RWPE1 (cell line): Measurements from ENCODE around the gene PAM16.

ENCODE experiments used
- CTCF ChIA-PET: fragments of 350-600 bp; sonication (Branson Sonifier 250); formaldehyde crosslinking; extraction: SDS; loops from one replicate; lab custom pipeline; 2021; lab: Yijun Ruan, JAX
- POLR2A ChIA-PET: fragments of 400-600 bp; formaldehyde crosslinking; extraction: SDS; loops from one replicate; lab custom pipeline; 2020; ENCODE audit warnings: antibody characterized with exemption; ENCODE audit not compliant: low non-redundant PET; lab: Yijun Ruan, JAX
- DNase-seq: peaks from one replicate; pipeline ENCODE4 v3.0.0; 2012; ENCODE audit warnings: low spot score
- H3K27ac ChIP-seq: fragments of 450-650 bp; 2 replicates; pipeline ENCODE4 v1.5.1; 2017
- CTCF ChIP-seq: fragments of 450-650 bp; conservative IDR thresholded peaks from 2 replicates; pipeline ENCODE4 v1.5.1; 2017; ENCODE audit warnings: low read depth, mild to moderate bottlenecking

The PAM16 gene

GRCh38 chr16:4318451-4318910, 32.6 kb downstream of the PAM16 start:
- peak overlapping the region; percentile 97 for H3K27ac ChIP-seq
- DNase-seq: no peak
- ChIA-PET POLR2A (no interaction called here), CTCF (interaction anchor here (0.7 kb wide), 1 partner anchor 75 kb away, joined by 3 read pairs; no protein-coding TSS in a partner anchor)
- TF ChIP-seq CTCF: no peak

GRCh38 chr16:4317532-4318450, 33.3 kb downstream of the PAM16 start:
- peak overlapping the region; percentile 97 for H3K27ac ChIP-seq
- ChIA-PET POLR2A (no interaction called here), CTCF (interaction anchor here (0.6 to 1.5 kb wide), 5 partner anchors 29 to 231 kb away, joined by 3 to 5 read pairs (median 3); no protein-coding TSS in a partner anchor)
- no peak for DNase-seq
- TF ChIP-seq CTCF: no peak

GRCh38 chr16:4316864-4317531, 34.1 kb downstream of the PAM16 start:
- peak overlapping the region; percentile 97 for H3K27ac ChIP-seq
- DNase-seq: no peak
- POLR2A ChIA-PET: no interaction called here
- TF ChIP-seq CTCF: no peak
- CTCF ChIA-PET: interaction anchor here (0.6 to 1.5 kb wide), 7 partner anchors 28 to 232 kb away, joined by 3 to 5 read pairs (median 3); no protein-coding TSS in a partner anchor

- CTCF ChIA-PET: interaction anchor here (0.7 to 1.5 kb wide), 3 partner anchors 27 to 180 kb away, joined by 3 to 5 read pairs (median 3); no protein-coding TSS in a partner anchor
- peak overlapping the region; percentile 97 for H3K27ac ChIP-seq
- no peak for TF ChIP-seq CTCF
- POLR2A ChIA-PET: no interaction called here
- no peak for DNase-seq
These were observed 34.8 kb downstream of the PAM16 start for GRCh38 chr16:4316108-4316863.

- no peak for TF ChIP-seq CTCF
- CTCF ChIA-PET: no interaction called here
- peak within 1 kb of the TSS; percentile 97 for H3K27ac ChIP-seq
- POLR2A ChIA-PET: no interaction called here
- DNase-seq: peak; percentile 81
These were observed 35.7 kb downstream of the PAM16 start, which contains the start of gene GLIS2 for GRCh38 chr16:4315186-4316107. Gene GLIS2 (plus strand): TSS chr16:4316067. CDS start chr16:4332281, 16,214 bp downstream.
